GM12878 (cell line): ENCODE measurements around the gene ZBTB6. TPM values are rescaled to one million over a fixed set of nuclear protein-coding genes. Genes with fewer than 3 reads are reported as not detected.

ENCODE experiments used
- ATAC-seq: fragments of 200-7000 bp; cut with Tn5 transposase; 3 replicates; pipeline ENCODE4 v1.9.1; 2020; ENCODE audit warnings: mild to moderate bottlenecking, moderate library complexity
- BruUV-seq: library from RNA; stranded (reverse); fragments of 400-500 nt; replicated peaks from 2 replicates; lab custom pipeline; 2021; lab: Mats Ljungman, UMichigan
- CTCF ChIA-PET: fragments of 300-600 bp; sonication (Branson Sonifier 250); formaldehyde crosslinking; extraction: SDS; loops from one replicate; lab custom pipeline; 2021; ENCODE audit warnings: inconsistent platforms; lab: Yijun Ruan, JAX
- POLR2A ChIA-PET: fragments of 350-600 bp; formaldehyde crosslinking; extraction: SDS; loops from one replicate; lab custom pipeline; 2021; ENCODE audit warnings: inconsistent platforms; lab: Charles Lee
- RAD21 ChIA-PET: fragments of 300-600 bp; sonication (Branson Sonifier 250); formaldehyde crosslinking; loops from one replicate; lab custom pipeline; 2023; ENCODE audit warnings: antibody characterized with exemption; ENCODE audit not compliant: unreplicated experiment; lab: Charles Lee
- SMC1A ChIA-PET: fragments of 300-600 bp; sonication (Branson Sonifier 250); formaldehyde crosslinking; loops from one replicate; lab custom pipeline; 2023; ENCODE audit not compliant: unreplicated experiment, uncharacterized antibody; lab: Charles Lee
- DNase-seq: peaks from one replicate; pipeline ENCODE4 v3.0.0-alpha.2; 2011; ENCODE audit warnings: low read depth, low spot score
- FAIRE-seq: peaks from 3 replicates; lab custom pipeline; 2011; peaks lifted over from hg19 to GRCh38; lab: Jason Lieb, UNC
- H2AFZ ChIP-seq: 2 replicates; pipeline ENCODE4 v1.6.0; 2011; ENCODE audit warnings: low read depth, low read length, control low read depth; ENCODE audit not compliant: control insufficient read depth
- H3K27ac ChIP-seq: 2 replicates; pipeline ENCODE4 v1.5.1; 2011; ENCODE audit warnings: control low read depth; ENCODE audit not compliant: control insufficient read depth, insufficient read depth
- H3K27me3 ChIP-seq, 2 experiments: replicated peaks in 1 of 2; 2 replicates each; pipeline versions ENCODE4 v1.6.0 to v1.6.1; 2011; ENCODE audit warnings: low read length in 1 of 2; ENCODE audit not compliant: control insufficient read depth in 2 of 2, insufficient read depth in 2 of 2
- H3K36me3 ChIP-seq, 2 experiments: 2 replicates each; pipeline ENCODE4 v1.5.1; 2011; ENCODE audit warnings: low read length in 1 of 2; ENCODE audit not compliant: control insufficient read depth in 2 of 2, insufficient read depth in 2 of 2
- H3K4me1 ChIP-seq: 2 replicates; pipeline ENCODE4 v1.6.1; 2011; ENCODE audit warnings: mild to moderate bottlenecking, low read length, moderate library complexity, mixed read lengths; ENCODE audit not compliant: control insufficient read depth, insufficient read depth
- H3K4me2 ChIP-seq: 2 replicates; pipeline ENCODE4 v1.6.0; 2011; ENCODE audit warnings: control low read depth; ENCODE audit not compliant: control insufficient read depth, insufficient read depth
- H3K4me3 ChIP-seq: fragments of 200-600 bp; sonication (generic); 2 replicates; pipeline ENCODE4 v1.5.1; 2016
- H3K79me2 ChIP-seq: 2 replicates; pipeline ENCODE4 v1.6.0; 2011; ENCODE audit warnings: low read length; ENCODE audit not compliant: control insufficient read depth, insufficient read depth
- H3K9ac ChIP-seq: 2 replicates; pipeline ENCODE4 v1.8.0; 2011; ENCODE audit warnings: low read length, control low read depth, mixed read lengths; ENCODE audit not compliant: control insufficient read depth, insufficient read depth
- H3K9me3 ChIP-seq: replicated peaks from 3 replicates; pipeline ENCODE4 v1.5.1; 2011; ENCODE audit warnings: mild to moderate bottlenecking, low read length; ENCODE audit not compliant: control insufficient read depth, insufficient read depth
- H4K20me1 ChIP-seq: 2 replicates; pipeline ENCODE4 v1.6.0; 2011; ENCODE audit not compliant: control insufficient read depth, insufficient read depth
- RELB ChIP-seq: fragments of 450-650 bp; IDR thresholded peaks from 2 replicates; pipeline ENCODE4 v1.6.1; 2017; ENCODE audit warnings: low read depth, mild to moderate bottlenecking, moderate library complexity
- REST ChIP-seq: IDR thresholded peaks from 2 replicates; pipeline ENCODE4 v1.6.1; 2012; ENCODE audit warnings: mild to moderate bottlenecking, low read depth, low read length
- ZBTB40 ChIP-seq: fragments of 450-650 bp; IDR thresholded peaks from 2 replicates; pipeline ENCODE4 v1.6.1; 2016; ENCODE audit warnings: mild to moderate bottlenecking, moderate library complexity, borderline replicate concordance
- ZNF687 ChIP-seq: fragments of 450-650 bp; IDR thresholded peaks from 2 replicates; pipeline ENCODE4 v1.6.1; 2017; ENCODE audit warnings: mild to moderate bottlenecking, moderate library complexity
- WGBS: methylation state at CpG from one replicate; pipeline ENCODE4 v1.1.6; 2016; ENCODE audit warnings: low lambda C conversion rate; ENCODE audit not compliant: insufficient replicate concordance, insufficient coverage; ENCODE audit errors: missing lambda C conversion rate; 5-methylcytosine and 5-hydroxymethylcytosine counted together
- in situ Hi-C: fragments of 300-500 bp; cut with MboI; formaldehyde crosslinking; loops from 9 replicates; pipeline ENCODE4 v1.14.3; 2018; ENCODE audit warnings: mixed read lengths
- intact Hi-C: fragments of 100-400 bp; cut with micrococcal nuclease; formaldehyde crosslinking; loops from one replicate; pipeline ENCODE4 v1.14.2; 2022; ENCODE audit not compliant: unreplicated experiment
- polyA plus RNA-seq, 11 experiments: library from polyadenylated mRNA; depleted of rRNA in 4 of 11; unstranded in 6 of 11; stranded (reverse) in 5 of 11; fragments of >200 nt; fragmentation: Nextera tagmentation in 4 of 11; fragmentation: Illumina TruSeq in 1 of 11; extraction: Ambion mirVana in 4 of 11; extraction: Trizol in 1 of 11; gene quantifications; 1 replicate in 1 of 11; 2 replicates in 10 of 11; pipeline versions ENCODE4 v1.2.1 to v1.2.3, GENCODE V29; 2011 to 2016; ENCODE audit warnings: inconsistent platforms in 2 of 11, missing spikeins in 2 of 11, low read depth in 1 of 11
- total RNA-seq, 4 experiments: library from RNA; depleted of rRNA in 3 of 4; stranded (reverse); fragments of >200 nt in 3 of 4; fragmentation: Illumina TruSeq in 1 of 4; extraction: Trizol in 1 of 4; gene quantifications; 2 replicates each; pipeline versions ENCODE4 v1.2.1 to v1.2.3, GENCODE V29; 2013 to 2021

ZBTB6 gene
- total and polyA plus RNA-seq, 10 of the 15 experiments (the other 5 are each of a cell fraction or from before 2014, with no cell fraction given): 1.7 to 11.5 (median 7.0) TPM

GRCh38 chr9:122900791-122901190 is 12.3 kb downstream of the ZBTB6 start:
- Histone ChIP-seq H3K4me3 (peak overlapping the region; percentile 59; the same call in 1 of the 2 replicates), H3K79me2 (peaks cover 71% of the 10 kb centered on the region), H3K4me2 (peak overlapping the region; percentile 83), H3K36me3 (peaks cover 0 to 5% of the 10 kb centered on the region in 2 experiments; a peak in 3 of 4 replicates), H3K9me3 (no peaks in the 10 kb centered on the region), H3K27me3 (no peaks in the 10 kb centered on the region), H3K27ac (peak overlapping the region; percentile 82), H2AFZ (peak overlapping the region; percentile 32; the same call in 1 of the 2 replicates), H4K20me1 (no peaks in the 10 kb centered on the region), H3K4me1 (peaks cover 6% of the 10 kb centered on the region), H3K9ac (peak overlapping the region; percentile 68)
- intact Hi-C loops: loop anchor here (10.0 kb wide), 1 partner anchor 444 kb away; no protein-coding TSS in a partner anchor
- DNase-seq (no peak), ATAC-seq (peak; percentile 23), FAIRE-seq (no peak)
- BruUV-seq: no TSS peak
- in situ Hi-C loops: loop anchor here (25.0 kb wide), 1 partner anchor 1962 kb away; the partner anchor contains the start of genes ARPC5L, RPL35 and WDR38
- RAD21 ChIA-PET: interaction anchor here (0.6 to 1.4 kb wide), 9 partner anchors 11 to 449 kb away, joined by 3 to 7 read pairs (median 3); partner anchors contain the start of genes ZBTB26 and ZBTB6
- POLR2A ChIA-PET: interaction anchor here (0.6 to 5.7 kb wide), 6 partner anchors 9 to 876 kb away, joined by 3 to 53 read pairs (median 6); partner anchors contain the start of genes RABGAP1, ZBTB26 and ZBTB6
- whole genome bisulfite sequencing: 8% methylated on average over 2 of the region's 2 CpGs
- SMC1A ChIA-PET: interaction anchor here (0.7 to 5.0 kb wide), 10 partner anchors 8 to 449 kb away, joined by 3 to 25 read pairs (median 4); partner anchors contain the start of genes ZBTB26 and ZBTB6
- CTCF ChIA-PET: interaction anchor here (0.5 to 2.0 kb wide), 8 partner anchors 11 to 332 kb away, joined by 3 to 10 read pairs (median 4); partner anchors contain the start of genes RABGAP1 and ZBTB6
- TF ChIP-seq ZBTB40 (peak; percentile 88), ZNF687 (0 out of 2 replicates have a peak, but pooled peaks have one; percentile 12), RELB (peak; percentile 48; the same call in 1 of the 2 replicates), REST (no peak)
